Mucosa of stomach (tissue), 1 donor: ENCODE measurements around the gene ACSL1.

ENCODE experiments used
- H3K27me3 ChIP-seq: one replicate; pipeline ENCODE4 v1.7.0; 2013; ENCODE audit warnings: mild to moderate bottlenecking, low read length; ENCODE audit not compliant: control insufficient read depth, insufficient read depth
- H3K36me3 ChIP-seq: one replicate; pipeline ENCODE4 v1.7.0; 2013; ENCODE audit warnings: low read length; ENCODE audit not compliant: control insufficient read depth, insufficient read depth
- H3K4me1 ChIP-seq: one replicate; pipeline ENCODE4 v1.7.0; 2013; ENCODE audit warnings: mild to moderate bottlenecking, low read length; ENCODE audit not compliant: control insufficient read depth, insufficient read depth
- H3K4me3 ChIP-seq: one replicate; pipeline ENCODE4 v1.7.0; 2013; ENCODE audit warnings: low read length
- H3K9ac ChIP-seq: one replicate; pipeline ENCODE4 v1.7.0; 2013; ENCODE audit warnings: mild to moderate bottlenecking, low read length, moderate library complexity
- H3K9me3 ChIP-seq: one replicate; pipeline ENCODE4 v1.7.0; 2013; ENCODE audit warnings: mild to moderate bottlenecking, low read length, moderate library complexity; ENCODE audit not compliant: control insufficient read depth
- donor health status: Pancreatic carcinoma.

The ACSL1 gene

GRCh38 chr4:184817494-184818215 is 8.1 kb downstream of the ACSL1 start:
- Histone ChIP-seq H3K9me3 (no peaks in the 10 kb centered on the region), H3K4me1 (peaks cover 29% of the 10 kb centered on the region), H3K27me3 (no peaks in the 10 kb centered on the region), H3K4me3 (no peak overlapping the region), H3K9ac (no peak overlapping the region), H3K36me3 (no peaks in the 10 kb centered on the region)

GRCh38 chr4:184816962-184817361 is 8.8 kb downstream of the ACSL1 start:
- Histone ChIP-seq H3K9me3 (no peaks in the 10 kb centered on the region), H3K27me3 (no peaks in the 10 kb centered on the region), H3K36me3 (no peaks in the 10 kb centered on the region), H3K4me3 (no peak overlapping the region), H3K9ac (no peak overlapping the region), H3K4me1 (peaks cover 29% of the 10 kb centered on the region)

GRCh38 chr4:184815046-184815877 is 10.5 kb downstream of the ACSL1 start:
- H3K27me3 ChIP-seq = no peaks in the 10 kb centered on the region
- peak overlapping the region; percentile 7 for H3K4me3 ChIP-seq
- peaks cover 29% of the 10 kb centered on the region for H3K4me1 ChIP-seq
- H3K36me3 ChIP-seq = no peaks in the 10 kb centered on the region
- H3K9me3 ChIP-seq = no peaks in the 10 kb centered on the region
- peak overlapping the region; percentile 41 for H3K9ac ChIP-seq

GRCh38 chr4:184814686-184815045 is 11.1 kb downstream of the ACSL1 start:
- H3K4me1 ChIP-seq = peaks cover 29% of the 10 kb centered on the region
- no peaks in the 10 kb centered on the region for H3K9me3 ChIP-seq
- no peaks in the 10 kb centered on the region for H3K36me3 ChIP-seq
- peak overlapping the region; percentile 7 for H3K4me3 ChIP-seq
- H3K9ac ChIP-seq = peak overlapping the region; percentile 41
- no peaks in the 10 kb centered on the region for H3K27me3 ChIP-seq

- Histone ChIP-seq H3K36me3 (no peaks in the 10 kb centered on the region), H3K4me1 (peaks cover 41% of the 10 kb centered on the region), H3K9me3 (no peaks in the 10 kb centered on the region), H3K4me3 (no peak overlapping the region), H3K27me3 (no peaks in the 10 kb centered on the region), H3K9ac (no peak overlapping the region)
Observed at GRCh38 chr4:184812651-184813181, 13.1 kb downstream of the ACSL1 start.

GRCh38 chr4:184812199-184812542 is 13.6 kb downstream of the ACSL1 start:
- no peak overlapping the region for H3K9ac ChIP-seq
- peaks cover 41% of the 10 kb centered on the region for H3K4me1 ChIP-seq
- H3K9me3 ChIP-seq = no peaks in the 10 kb centered on the region
- H3K27me3 ChIP-seq = no peaks in the 10 kb centered on the region
- no peaks in the 10 kb centered on the region for H3K36me3 ChIP-seq
- H3K4me3 ChIP-seq = no peak overlapping the region

- no peaks in the 10 kb centered on the region for H3K36me3 ChIP-seq
- peaks cover 43% of the 10 kb centered on the region for H3K4me1 ChIP-seq
- no peak overlapping the region for H3K4me3 ChIP-seq
- H3K27me3 ChIP-seq = no peaks in the 10 kb centered on the region
- H3K9ac ChIP-seq = no peak overlapping the region
- H3K9me3 ChIP-seq = no peaks in the 10 kb centered on the region
Observed at GRCh38 chr4:184811526-184812198, 14.1 kb downstream of the ACSL1 start.

GRCh38 chr4:184810720-184811119 is 15.0 kb downstream of the ACSL1 start:
- Histone ChIP-seq H3K9me3 (no peaks in the 10 kb centered on the region), H3K4me3 (no peak overlapping the region), H3K9ac (no peak overlapping the region), H3K36me3 (no peaks in the 10 kb centered on the region), H3K4me1 (peaks cover 48% of the 10 kb centered on the region), H3K27me3 (no peaks in the 10 kb centered on the region)

- Histone ChIP-seq H3K4me1 (peaks cover 41% of the 10 kb centered on the region), H3K4me3 (no peak overlapping the region), H3K27me3 (no peaks in the 10 kb centered on the region), H3K36me3 (no peaks in the 10 kb centered on the region), H3K9me3 (no peaks in the 10 kb centered on the region), H3K9ac (no peak overlapping the region)
Observed at GRCh38 chr4:184808713-184809050, 17.1 kb downstream of the ACSL1 start.

GRCh38 chr4:184807797-184808712 is 17.7 kb downstream of the ACSL1 start:
- no peak overlapping the region for H3K9ac ChIP-seq
- H3K36me3 ChIP-seq = no peaks in the 10 kb centered on the region
- H3K9me3 ChIP-seq = no peaks in the 10 kb centered on the region
- H3K4me3 ChIP-seq = no peak overlapping the region
- H3K4me1 ChIP-seq = peaks cover 35% of the 10 kb centered on the region
- H3K27me3 ChIP-seq = no peaks in the 10 kb centered on the region

- H3K9ac ChIP-seq = no peak overlapping the region
- H3K27me3 ChIP-seq = no peaks in the 10 kb centered on the region
- no peaks in the 10 kb centered on the region for H3K9me3 ChIP-seq
- no peaks in the 10 kb centered on the region for H3K36me3 ChIP-seq
- no peak overlapping the region for H3K4me3 ChIP-seq
- peaks cover 32% of the 10 kb centered on the region for H3K4me1 ChIP-seq
Observed at GRCh38 chr4:184807256-184807655, 18.5 kb downstream of the ACSL1 start.
